Pulmonary artery endothelial cell (primary cell): ENCODE data around the gene ZBTB48. TPM values are rescaled to one million over a fixed set of nuclear protein-coding genes. Genes with fewer than 3 reads are reported as not detected.
"Not testable (repeated sequence)": the region's sequence is repeated elsewhere in the genome, so short reads cannot be mapped to it uniquely, and the experiment has no call there.

Experiments used
- DNase-seq: peaks from one replicate; pipeline ENCODE4 v3.0.0-alpha.2; 2011; ENCODE audit warnings: low read depth, low spot score
- total RNA-seq: library from RNA; depleted of rRNA; stranded (reverse); fragments of >200 nt; gene quantifications from 2 replicates; pipeline ENCODE4 v1.2.3, GENCODE V29; 2014

Gene ZBTB48
- total RNA-seq, 1 donor from 2014 or later = 14.0 TPM

- no peak for DNase-seq
These were observed 53.1 kb downstream of the ZBTB48 start for GRCh38 chr1:6632588-6633514.

- no peak for DNase-seq
These were observed 54.7 kb downstream of the ZBTB48 start for GRCh38 chr1:6634371-6635052.

- no peak for DNase-seq
These were observed 55.5 kb downstream of the ZBTB48 start for GRCh38 chr1:6635161-6635909.

- no peak for DNase-seq
These were observed 56.3 kb downstream of the ZBTB48 start for GRCh38 chr1:6635910-6636760.

- not testable (repeated sequence) for DNase-seq
These were observed 57.0 kb downstream of the ZBTB48 start for GRCh38 chr1:6636778-6637177.

GRCh38 chr1:6637770-6638169, 58.0 kb downstream of the ZBTB48 start:
- DNase-seq = no peak

GRCh38 chr1:6638226-6638625, 58.4 kb downstream of the ZBTB48 start:
- no peak for DNase-seq

Other genes with a start within 250 kb of the ZBTB48 start
- gene ACOT7, start 186.2 kb upstream of the ZBTB48 start, total RNA-seq = 57.1 and 69.0 TPM in 2 replicates
- 18.8 and 38.6 TPM in 2 replicates for gene HES2, start 160.1 kb upstream of the ZBTB48 start, total RNA-seq
- gene ESPN, start 155.2 kb upstream of the ZBTB48 start, total RNA-seq = 0.79 and 0.81 TPM in 2 replicates
- gene TNFRSF25, start 113.8 kb upstream of the ZBTB48 start, total RNA-seq = 8.4 and 8.8 TPM in 2 replicates
- 28.0 and 41.3 TPM in 2 replicates for gene PLEKHG5, start 88.3 kb upstream of the ZBTB48 start, total RNA-seq
- 22.2 and 34.1 TPM in 2 replicates for gene NOL9, start 25.5 kb upstream of the ZBTB48 start, total RNA-seq
- 0.07 TPM in 1 of 2 replicates, not detected in the other for gene TAS1R1, start 24.7 kb upstream of the ZBTB48 start, total RNA-seq
- gene KLHL21, start 22.9 kb downstream of the ZBTB48 start, total RNA-seq = 24.1 and 25.3 TPM in 2 replicates
- 11.8 and 12.3 TPM in 2 replicates for gene PHF13, start 33.7 kb downstream of the ZBTB48 start, total RNA-seq
- gene THAP3, start 44.9 kb downstream of the ZBTB48 start, total RNA-seq = 17.5 and 25.0 TPM in 2 replicates
- gene DNAJC11, start 121.8 kb downstream of the ZBTB48 start, total RNA-seq = 46.3 and 70.1 TPM in 2 replicates
- 36.7 and 54.0 TPM in 2 replicates for gene CAMTA1, start 205.5 kb downstream of the ZBTB48 start, total RNA-seq